ENCODE results near the gene FAM193A.
"Not testable (repeated sequence)": the region's sequence is repeated elsewhere in the genome, so short reads cannot be mapped to it uniquely, and the experiment has no call there.

The FAM193A gene

DNA sequence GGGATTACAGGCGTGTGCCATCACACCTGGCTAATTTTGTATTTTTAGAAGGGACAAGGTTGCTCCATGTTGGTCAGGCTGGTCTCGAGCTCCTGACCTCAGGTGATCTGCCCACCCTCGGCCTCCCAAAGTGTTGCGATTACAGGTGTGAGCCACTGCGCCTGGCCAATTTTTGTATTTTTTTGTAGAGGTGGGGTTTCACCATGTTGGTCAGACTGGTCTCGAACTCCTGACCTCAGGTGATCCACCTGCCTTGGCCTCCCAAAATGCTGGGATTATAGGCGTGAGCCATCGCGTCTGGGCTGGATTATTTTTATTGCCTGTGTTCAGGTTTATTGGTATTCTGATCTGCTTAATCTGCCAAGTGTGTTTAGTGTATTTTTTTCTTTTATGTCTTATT is 82.3 kb downstream of the FAM193A start:
- not testable (repeated sequence) for DNase-seq

DNA sequence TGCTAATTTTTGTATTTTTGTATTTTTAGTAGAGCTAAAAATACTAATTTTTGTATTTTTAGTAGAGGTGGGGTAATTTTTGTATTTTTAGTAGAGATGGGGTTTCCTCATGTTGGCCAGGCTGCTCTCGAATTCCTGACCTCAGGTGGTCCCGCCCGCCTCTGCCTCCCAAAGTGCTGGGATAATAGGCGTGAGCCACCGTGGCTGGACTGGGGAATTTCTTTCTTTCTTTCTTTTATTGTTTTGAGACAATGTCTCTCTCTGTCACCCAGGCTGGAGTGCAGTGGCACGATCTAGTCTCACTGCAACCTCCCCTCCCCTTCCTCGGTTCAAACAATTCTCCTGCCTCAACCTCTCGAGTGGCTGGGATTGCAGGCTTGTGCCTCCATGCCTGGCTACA is 83.0 kb downstream of the FAM193A start:
- DNase-seq = no peak

- DNase-seq = no peak
Observed at GRCh38 chr4:2621419-2621818, 85.0 kb downstream of the FAM193A start.

DNA sequence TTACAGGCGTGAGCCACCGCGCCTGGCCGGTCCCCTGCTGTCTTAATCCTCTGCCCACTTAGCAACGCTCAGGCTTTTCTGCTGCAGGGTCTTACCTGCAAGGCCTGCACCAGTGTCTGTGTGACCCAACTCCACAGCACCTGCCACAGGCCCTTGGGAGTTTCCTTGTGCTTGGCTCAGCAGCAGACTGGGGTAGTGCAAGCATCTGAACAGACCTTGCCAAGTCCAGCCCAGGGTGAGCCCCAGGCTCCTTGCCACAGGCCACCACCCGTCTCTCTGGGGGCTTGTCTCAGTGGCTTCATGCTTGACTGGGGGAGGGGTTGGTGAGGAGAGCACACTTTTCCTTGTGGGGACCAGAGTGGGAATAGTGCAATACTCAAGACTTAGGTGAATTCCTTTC is 87.0 kb downstream of the FAM193A start:
- DNase-seq = no peak

DNA sequence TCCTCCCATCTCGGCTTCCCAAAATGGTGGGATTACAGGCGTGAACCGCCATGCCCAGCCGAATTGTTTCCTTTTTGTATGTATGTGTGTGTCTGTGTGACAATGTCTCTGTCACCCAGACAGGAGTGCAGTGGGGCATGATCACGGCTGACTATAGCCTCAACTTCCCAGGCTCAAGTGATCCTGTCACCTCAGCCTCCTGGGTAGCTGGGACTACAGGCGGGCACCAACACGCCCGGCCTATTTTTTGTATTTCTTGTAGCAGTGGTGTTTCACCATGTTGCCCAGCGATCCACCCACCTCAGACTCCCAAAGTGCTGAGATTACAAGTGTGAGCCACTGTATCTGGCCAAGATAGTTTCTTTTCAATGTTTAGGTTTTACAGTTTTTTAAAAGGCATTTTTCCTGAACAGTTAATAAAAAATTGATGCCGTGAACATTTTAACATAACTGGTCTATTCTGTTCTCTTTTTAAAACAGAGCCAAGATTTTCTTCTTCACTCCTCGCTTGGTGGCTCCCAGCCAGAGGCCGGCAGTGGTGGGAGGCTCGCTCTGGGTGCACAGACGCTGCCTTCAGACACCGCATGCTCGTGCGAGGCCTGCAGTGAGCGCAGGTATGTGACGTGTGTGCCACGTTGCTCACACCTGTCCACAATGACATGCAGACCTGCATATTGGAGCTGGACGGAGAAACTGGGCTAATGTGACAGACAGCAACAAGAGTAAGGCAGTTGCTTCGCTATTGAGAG is 88.5 kb downstream of the FAM193A start:
- DNase-seq = no peak

GRCh38 chr4:2626231-2626630 is 89.8 kb downstream of the FAM193A start:
- no peak for DNase-seq

DNA sequence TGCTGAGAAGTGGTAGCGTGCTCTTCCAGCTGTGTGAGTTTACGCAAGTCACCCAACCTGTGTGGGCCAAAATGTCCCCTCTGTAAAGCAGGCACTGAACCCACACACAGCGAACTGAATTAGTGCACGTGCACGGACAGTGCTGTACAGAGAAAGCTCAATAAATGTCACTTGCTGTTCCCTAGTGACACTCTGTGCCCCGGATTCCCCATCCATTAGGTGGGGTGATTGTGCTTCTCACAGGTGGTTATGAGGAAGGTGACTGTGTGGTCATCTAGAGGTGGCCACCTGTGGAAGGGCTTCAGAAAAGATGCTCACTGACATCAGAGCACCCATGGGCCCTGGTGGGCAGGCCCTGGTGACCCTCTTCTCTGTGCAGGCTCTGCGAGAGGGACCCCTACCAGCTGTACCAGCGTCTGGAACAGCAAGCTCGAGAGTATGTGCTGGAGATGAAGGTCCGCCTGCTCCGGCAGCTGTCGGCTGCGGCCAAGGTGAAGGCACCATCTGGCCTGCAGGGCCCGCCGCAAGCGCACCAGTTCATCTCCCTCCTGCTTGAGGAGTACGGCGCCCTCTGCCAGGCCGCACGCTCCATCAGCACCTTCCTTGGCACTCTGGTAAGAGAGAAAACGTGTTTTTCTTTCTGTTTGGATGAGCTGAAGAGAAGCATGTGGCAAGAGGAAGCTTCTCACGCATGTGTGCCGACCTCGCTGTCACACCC is 94.3 kb downstream of the FAM193A start:
- no peak for DNase-seq

GRCh38 chr4:2634014-2634413 is 97.6 kb downstream of the FAM193A start:
- no peak for DNase-seq

GRCh38 chr4:2636331-2636730 is 99.9 kb downstream of the FAM193A start:
- no peak for DNase-seq

GRCh38 chr4:2636994-2637393 is 100.5 kb downstream of the FAM193A start:
- not testable (repeated sequence) for DNase-seq

DNA sequence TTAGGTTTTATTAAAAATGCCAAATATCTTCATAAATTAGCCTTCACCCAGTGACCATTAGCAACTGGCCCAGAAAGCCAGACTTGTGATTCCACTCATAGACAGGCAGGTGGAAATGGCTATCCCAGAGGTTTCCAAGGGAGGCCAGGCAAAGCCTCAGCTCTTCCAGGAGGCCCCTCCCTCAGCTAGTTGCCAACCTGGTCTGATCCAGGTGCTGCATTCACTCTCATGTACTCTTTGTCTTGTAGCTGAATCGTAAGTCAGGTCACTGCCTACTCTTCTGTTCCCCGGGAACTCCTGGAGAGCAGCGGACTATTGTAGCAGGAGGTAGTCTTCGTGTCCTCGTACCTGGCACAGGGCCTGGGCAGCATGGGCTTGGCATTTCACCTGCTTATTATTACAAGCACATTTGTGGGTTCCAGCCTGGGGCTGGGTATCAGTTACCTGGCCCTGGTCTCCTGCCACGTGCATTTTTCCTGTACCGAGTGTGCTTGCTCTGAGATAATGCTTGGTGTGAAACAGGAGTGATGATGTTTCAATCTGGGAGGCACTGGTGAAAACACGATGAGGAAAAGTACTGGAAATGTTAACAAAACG is 101.6 kb downstream of the FAM193A start:
- DNase-seq = no peak

GRCh38 chr4:2638730-2639129 is 102.3 kb downstream of the FAM193A start:
- DNase-seq = no peak

DNA sequence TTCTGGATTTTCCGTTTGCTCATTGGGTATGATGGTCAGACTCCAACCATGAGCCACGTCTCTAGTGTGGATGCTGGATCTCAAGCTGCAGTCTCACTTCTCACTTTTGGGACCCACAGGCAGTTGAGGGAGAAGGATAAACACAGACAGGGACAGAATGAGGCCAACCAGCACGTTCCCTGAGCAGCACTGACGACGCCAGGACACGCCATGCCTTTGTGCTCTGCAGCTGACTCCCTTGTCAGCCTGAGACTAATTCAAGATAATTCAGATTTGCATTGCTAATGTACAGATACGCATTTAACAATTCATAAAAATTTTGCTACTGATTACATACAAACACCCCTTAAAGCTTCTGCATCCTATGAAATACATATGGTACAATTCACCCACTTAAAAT is 106.5 kb downstream of the FAM193A start:
- DNase-seq = no peak

DNA sequence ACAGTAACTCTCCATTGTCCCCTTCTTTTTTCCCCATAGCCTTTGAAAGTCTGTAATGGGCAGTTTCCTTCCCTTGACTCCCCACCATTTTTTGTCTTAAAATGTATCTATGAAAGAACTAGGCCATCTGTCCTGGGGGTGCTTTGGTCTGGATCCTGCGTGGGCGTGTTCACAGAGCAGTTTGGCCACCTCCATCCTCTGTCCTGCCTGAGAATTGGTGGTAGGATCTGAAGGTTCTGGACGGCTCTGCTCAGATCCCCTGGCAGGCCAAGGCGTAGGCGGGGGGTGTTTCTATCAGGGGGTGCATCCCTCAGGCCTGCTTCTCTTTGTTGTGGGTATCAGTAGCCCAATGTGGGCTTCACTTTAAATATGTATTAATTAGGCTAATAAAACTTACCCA is 107.1 kb downstream of the FAM193A start:
- no peak for DNase-seq

- DNase-seq = no peak
Observed at GRCh38 chr4:2646396-2647149, 110.1 kb downstream of the FAM193A start.

- DNase-seq = no peak
Observed at GRCh38 chr4:2647403-2648158, 111.1 kb downstream of the FAM193A start.

GRCh38 chr4:2648159-2648814 is 111.8 kb downstream of the FAM193A start:
- DNase-seq = no peak

DNA sequence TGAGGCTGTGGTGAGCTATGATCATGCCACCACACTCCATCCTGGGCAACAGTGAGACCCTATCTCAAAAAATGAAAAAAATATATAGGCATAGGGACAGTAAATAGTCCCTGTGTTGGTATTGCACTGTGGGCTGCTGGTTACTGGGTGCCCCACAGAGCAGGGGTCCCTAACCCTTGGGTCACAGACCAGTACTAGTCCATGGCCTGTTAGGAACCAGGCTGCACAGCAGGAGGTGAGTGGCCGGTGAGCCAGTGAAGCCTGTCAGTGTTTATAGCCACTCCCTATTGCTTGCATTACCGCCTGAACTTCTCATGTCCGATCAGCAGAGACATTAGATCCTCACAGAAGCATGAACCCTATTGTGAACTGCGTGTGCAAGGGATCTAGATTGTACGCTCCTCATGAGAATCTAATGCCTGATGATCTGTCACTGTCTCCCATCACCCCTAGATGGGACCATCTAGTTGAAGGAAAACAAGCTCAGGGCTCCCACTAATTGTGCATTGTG is 113.2 kb downstream of the FAM193A start:
- DNase-seq = no peak

GRCh38 chr4:2650276-2650675 is 113.8 kb downstream of the FAM193A start:
- DNase-seq = no peak

- DNase-seq = no peak
Observed at GRCh38 chr4:2651546-2651945, 115.1 kb downstream of the FAM193A start.

GRCh38 chr4:2651998-2652397 is 115.6 kb downstream of the FAM193A start:
- no peak for DNase-seq

Data from activated CD4-positive, alpha-beta T cell treated with anti-CD3 and anti-CD28 coated beads for 48 hours (primary cell).